IMR-90 (cell line): ENCODE results near the gene GPR141. TPM values are rescaled to one million over a fixed set of nuclear protein-coding genes. Genes with fewer than 3 reads are reported as not detected.

Experiments
- ATAC-seq: fragments of 200-7000 bp; cut with Tn5 transposase; 2 replicates; pipeline ENCODE4 v1.9.1; 2020; ENCODE audit warnings: low read depth, mild to moderate bottlenecking, moderate library complexity
- BruUV-seq: library from RNA; stranded (reverse); fragments of 400-500 nt; replicated peaks from 2 replicates; lab custom pipeline; 2021; lab: Mats Ljungman, UMichigan
- CTCF ChIA-PET: fragments of 300-600 bp; formaldehyde crosslinking; extraction: SDS; loops from one replicate; lab custom pipeline; 2021; ENCODE audit warnings: antibody characterized with exemption; lab: Yijun Ruan, JAX
- POLR2A ChIA-PET: fragments of 300-600 bp; sonication (Branson Sonifier 250); formaldehyde crosslinking; loops from one replicate; lab custom pipeline; 2022; ENCODE audit warnings: antibody characterized with exemption; ENCODE audit not compliant: unreplicated experiment; lab: Charles Lee
- DNase-seq: peaks from one replicate; pipeline ENCODE4 v3.0.0; 2013
- H2AFZ ChIP-seq: replicated peaks from 2 replicates; pipeline ENCODE3; 2013; ENCODE audit warnings: low read length, mild to moderate bottlenecking; ENCODE audit not compliant: poor library complexity
- H2AK5ac ChIP-seq: 2 replicates; pipeline ENCODE4 v1.6.1; 2013; ENCODE audit warnings: low read depth, low read length, inconsistent platforms
- H2AK9ac ChIP-seq: replicated peaks from 2 replicates; pipeline ENCODE3; 2013; ENCODE audit warnings: mild to moderate bottlenecking, low read depth, low read length, moderate library complexity; ENCODE audit not compliant: poor library complexity
- H2BK120ac ChIP-seq: 2 replicates; pipeline ENCODE4 v1.6.1; 2013; ENCODE audit warnings: low read depth, low read length, inconsistent platforms
- H2BK15ac ChIP-seq: 3 replicates; pipeline ENCODE4 v1.6.1; 2013; ENCODE audit warnings: low read depth, low read length, inconsistent platforms
- H2BK20ac ChIP-seq: 2 replicates; pipeline ENCODE4 v1.6.1; 2013; ENCODE audit warnings: low read depth, mild to moderate bottlenecking, inconsistent platforms, low read length, moderate library complexity
- H2BK5ac ChIP-seq: 2 replicates; pipeline ENCODE4 v1.6.1; 2013; ENCODE audit warnings: mild to moderate bottlenecking, low read depth, low read length, inconsistent platforms; ENCODE audit not compliant: poor library complexity, severe bottlenecking
- H3K14ac ChIP-seq: replicated peaks from 2 replicates; pipeline ENCODE4 v1.6.1; 2013; ENCODE audit warnings: low read depth, low read length, inconsistent platforms
- H3K18ac ChIP-seq: 2 replicates; pipeline ENCODE4 v1.6.1; 2013; ENCODE audit warnings: low read depth, low read length, control low read depth
- H3K23ac ChIP-seq: 2 replicates; pipeline ENCODE4 v1.6.1; 2013; ENCODE audit warnings: low read depth, low read length, inconsistent platforms
- H3K27ac ChIP-seq: 2 replicates; pipeline ENCODE4 v1.5.1; 2013; ENCODE audit warnings: mild to moderate bottlenecking, control low read depth, low read length; ENCODE audit not compliant: insufficient read depth
- H3K27me3 ChIP-seq: 2 replicates; pipeline ENCODE4 v1.6.1; 2013; ENCODE audit warnings: low read length; ENCODE audit not compliant: control insufficient read depth, insufficient read depth
- H3K36me3 ChIP-seq: 2 replicates; pipeline ENCODE4 v1.6.1; 2013; ENCODE audit warnings: low read length, mixed read lengths; ENCODE audit not compliant: control insufficient read depth, insufficient read depth
- H3K4ac ChIP-seq: 2 replicates; pipeline ENCODE4 v1.6.1; 2013; ENCODE audit warnings: low read depth, low read length, inconsistent platforms
- H3K4me1 ChIP-seq: 2 replicates; pipeline ENCODE4 v1.6.1; 2013; ENCODE audit warnings: low read length, mixed read lengths; ENCODE audit not compliant: control insufficient read depth, insufficient read depth
- H3K4me2 ChIP-seq: 2 replicates; pipeline ENCODE4 v1.6.1; 2013; ENCODE audit warnings: low read depth, mild to moderate bottlenecking, control low read depth, low read length, moderate library complexity
- H3K4me3 ChIP-seq: 2 replicates; pipeline ENCODE4 v1.5.1; 2013; ENCODE audit warnings: low read depth, mild to moderate bottlenecking, control low read depth, low read length, moderate library complexity; ENCODE audit not compliant: insufficient read depth
- H3K56ac ChIP-seq: 2 replicates; pipeline ENCODE4 v1.6.1; 2013; ENCODE audit warnings: low read length, inconsistent platforms; ENCODE audit not compliant: insufficient read depth; ENCODE audit errors: extremely low read depth
- H3K79me1 ChIP-seq, 2 experiments: 2 replicates each; pipeline ENCODE4 v1.6.1; 2013; ENCODE audit warnings: low read length in 2 of 2, inconsistent platforms in 1 of 2, low read depth in 1 of 2
- H3K9ac ChIP-seq: 2 replicates; pipeline ENCODE4 v1.6.1; 2013; ENCODE audit warnings: low read depth, low read length, control low read depth
- H3K9me1 ChIP-seq: 2 replicates; pipeline ENCODE4 v1.6.1; 2013; ENCODE audit warnings: low read length, inconsistent platforms; ENCODE audit not compliant: insufficient read depth
- H3K9me3 ChIP-seq: 2 replicates; pipeline ENCODE4 v1.6.1; 2013; ENCODE audit warnings: low read length; ENCODE audit not compliant: control insufficient read depth, insufficient read depth
- H4K20me1 ChIP-seq: 2 replicates; pipeline ENCODE4 v1.6.1; 2013; ENCODE audit warnings: low read length, inconsistent platforms; ENCODE audit not compliant: insufficient read depth
- H4K5ac ChIP-seq: 2 replicates; pipeline ENCODE4 v1.6.1; 2013; ENCODE audit warnings: mild to moderate bottlenecking, low read depth, low read length, control low read depth
- H4K8ac ChIP-seq, 2 experiments: 2 replicates each; pipeline ENCODE4 v1.6.1; 2013; ENCODE audit warnings: low read depth in 2 of 2, low read length in 2 of 2, control low read depth in 1 of 2, inconsistent platforms in 1 of 2
- H4K91ac ChIP-seq: 2 replicates; pipeline ENCODE4 v1.6.1; 2013; ENCODE audit warnings: low read depth, low read length, inconsistent platforms; ENCODE audit not compliant: insufficient read depth
- BHLHE40 ChIP-seq: fragments of 150-350 bp; IDR thresholded peaks from 2 replicates; pipeline ENCODE4 v1.6.1; 2016; ENCODE audit warnings: mild to moderate bottlenecking, low read depth, low read length
- CHD1 ChIP-seq: IDR thresholded peaks from 2 replicates; pipeline ENCODE4 v1.6.1; 2012; ENCODE audit warnings: low read depth, low read length, improper control_type of control experiment
- CTCF ChIP-seq: conservative IDR thresholded peaks from 2 replicates; pipeline ENCODE4 v1.5.1; 2012; ENCODE audit warnings: mild to moderate bottlenecking, low read depth, low read length, improper control_type of control experiment
- ELK1 ChIP-seq: fragments of 150-350 bp; IDR thresholded peaks from 2 replicates; pipeline ENCODE4 v1.6.1; 2016; ENCODE audit warnings: low read depth, mild to moderate bottlenecking, low read length, moderate library complexity, borderline replicate concordance
- FOS ChIP-seq: fragments of 150-350 bp; IDR thresholded peaks from 2 replicates; pipeline ENCODE4 v1.6.1; 2016; ENCODE audit warnings: low read depth, low read length
- MAFK ChIP-seq: IDR thresholded peaks from 2 replicates; pipeline ENCODE4 v1.6.1; 2012; ENCODE audit warnings: low read depth, low read length, improper control_type of control experiment
- MAZ ChIP-seq: IDR thresholded peaks from 2 replicates; pipeline ENCODE4 v1.6.1; 2012; ENCODE audit warnings: low read depth, mild to moderate bottlenecking, low read length, improper control_type of control experiment, moderate library complexity, borderline replicate concordance
- MXI1 ChIP-seq: IDR thresholded peaks from 2 replicates; pipeline ENCODE4 v1.6.1; 2012; ENCODE audit warnings: low read depth, mild to moderate bottlenecking, low read length, moderate library complexity, borderline replicate concordance
- NFE2L2 ChIP-seq: fragments of 150-350 bp; IDR thresholded peaks from 2 replicates; pipeline ENCODE4 v1.6.1; 2016; ENCODE audit warnings: low read depth, mild to moderate bottlenecking, low read length
- POLR2A ChIP-seq: IDR thresholded peaks from 2 replicates; pipeline ENCODE4 v1.6.1; 2012; ENCODE audit warnings: mild to moderate bottlenecking, low read depth, low read length
- RAD21 ChIP-seq: IDR thresholded peaks from 2 replicates; pipeline ENCODE4 v1.6.1; 2012; ENCODE audit warnings: low read length, improper control_type of control experiment
- RCOR1 ChIP-seq: IDR thresholded peaks from 2 replicates; pipeline ENCODE4 v1.6.1; 2012; ENCODE audit warnings: mild to moderate bottlenecking, low read length, improper control_type of control experiment; ENCODE audit not compliant: insufficient replicate concordance
- RFX5 ChIP-seq: IDR thresholded peaks from 2 replicates; pipeline ENCODE4 v1.8.0; 2012; ENCODE audit warnings: low read depth, mild to moderate bottlenecking, low read length, moderate library complexity
- SMC3 ChIP-seq: fragments of 150-350 bp; IDR thresholded peaks from 2 replicates; pipeline ENCODE4 v1.6.1; 2016; ENCODE audit warnings: low read depth, mild to moderate bottlenecking, antibody characterized with exemption, low read length, moderate library complexity
- USF2 ChIP-seq: fragments of 150-350 bp; IDR thresholded peaks from 2 replicates; pipeline ENCODE4 v1.6.1; 2017; ENCODE audit warnings: mild to moderate bottlenecking, antibody characterized with exemption, low read length, low read depth
- WGBS, 2 experiments: methylation state at CpG; one replicate each; pipeline versions ENCODE4 v1.1.5 to v1.1.7; 2013; ENCODE audit warnings: missing lambda C conversion rate in 2 of 2; ENCODE audit not compliant: insufficient read length in 1 of 2; ENCODE audit errors: extremely low coverage in 2 of 2; 5-methylcytosine and 5-hydroxymethylcytosine counted together
- dilution Hi-C: fragments of 300-500 bp; cut with HindIII; formaldehyde crosslinking; loops from one replicate; pipeline ENCODE4 v1.14.3; 2018; ENCODE audit warnings: low sequenced_read_pairs; ENCODE audit not compliant: unreplicated experiment
- in situ Hi-C: fragments of 300-500 bp; cut with MboI; formaldehyde crosslinking; loops from 3 replicates; pipeline ENCODE4 v1.14.3; 2019; ENCODE audit warnings: low sequenced_read_pairs, inconsistent platforms, mixed read lengths
- intact Hi-C: fragments of 100-400 bp; cut with micrococcal nuclease; formaldehyde crosslinking; loops from 2 replicates; pipeline ENCODE4 v1.10.0; 2022
- polyA plus RNA-seq, 3 experiments: library from polyadenylated mRNA; depleted of rRNA; stranded (reverse); fragments of >200 nt; gene quantifications; 2 replicates each; pipeline ENCODE4 v1.2.3, GENCODE V29; 2012; ENCODE audit warnings: low replicate concordance in 1 of 3
- total RNA-seq: library from RNA; depleted of rRNA; stranded (reverse); fragments of >200 nt; gene quantifications from 2 replicates; pipeline ENCODE4 v1.2.3, GENCODE V29; 2012

The GPR141 gene
- total and polyA plus RNA-seq, 2 of the 4 experiments (the other 2 are of a cell fraction), result not detected

GRCh38 chr7:37672926-37673325, 10.6 kb upstream of the GPR141 start:
- BruUV-seq, result no TSS peak
- ChIA-PET CTCF (no interaction called here), POLR2A (no interaction called here)
- Histone ChIP-seq H2BK120ac (no peak overlapping the region), H3K9ac (no peak overlapping the region), H3K79me1 (no peaks in the 10 kb centered on the region), H4K8ac (no peak overlapping the region), H4K5ac (no peak overlapping the region), H3K4ac (no peak overlapping the region), H3K4me3 (no peak overlapping the region), H3K27ac (no peak overlapping the region), H3K9me1 (no peaks in the 10 kb centered on the region), H3K27me3 (no peaks in the 10 kb centered on the region), H3K36me3 (no peaks in the 10 kb centered on the region), H2AK5ac (no peak overlapping the region), H4K91ac (no peak overlapping the region), H2AFZ (no peak overlapping the region), H3K56ac (no peak overlapping the region), H3K18ac (no peak overlapping the region), H3K14ac (no peak overlapping the region), H3K4me1 (no peaks in the 10 kb centered on the region), H2AK9ac (no peak overlapping the region), H2BK15ac (no peak overlapping the region), H3K23ac (no peak overlapping the region), H2BK20ac (no peak overlapping the region), H2BK5ac (no peak overlapping the region), H4K20me1 (no peaks in the 10 kb centered on the region), H3K9me3 (peaks cover 4% of the 10 kb centered on the region), H3K4me2 (no peak overlapping the region)
- dilution Hi-C loops (no loop called here), in situ Hi-C loops (no loop called here), intact Hi-C loops (no loop called here)
- WGBS, 2 experiments, result no CpG with 5 or more reads among the region's 3 CpGs
- DNase-seq (no peak), ATAC-seq (no peak)
- no peak for TF ChIP-seq RAD21
- no peak for TF ChIP-seq RCOR1
- no peak for TF ChIP-seq BHLHE40
- no peak for TF ChIP-seq RFX5
- no peak for TF ChIP-seq FOS
- TF ChIP-seq CTCF, result no peak
- no peak for TF ChIP-seq POLR2A
- TF ChIP-seq NFE2L2, result no peak
- TF ChIP-seq SMC3, result no peak
- TF ChIP-seq MXI1, result no peak
- TF ChIP-seq ELK1, result no peak
- TF ChIP-seq USF2, result no peak
- no peak for TF ChIP-seq CHD1
- no peak for TF ChIP-seq MAFK
- TF ChIP-seq MAZ, result no peak
